ENCODE measurements around the gene LRWD1.
"Not testable (repeated sequence)": the region's sequence is repeated elsewhere in the genome, so short reads cannot be mapped to it uniquely, and the experiment has no call there.

LRWD1 gene

GRCh38 chr7:102498321-102498720, 33.5 kb downstream of the LRWD1 start:
- DNase-seq: not testable (repeated sequence)

DNA sequence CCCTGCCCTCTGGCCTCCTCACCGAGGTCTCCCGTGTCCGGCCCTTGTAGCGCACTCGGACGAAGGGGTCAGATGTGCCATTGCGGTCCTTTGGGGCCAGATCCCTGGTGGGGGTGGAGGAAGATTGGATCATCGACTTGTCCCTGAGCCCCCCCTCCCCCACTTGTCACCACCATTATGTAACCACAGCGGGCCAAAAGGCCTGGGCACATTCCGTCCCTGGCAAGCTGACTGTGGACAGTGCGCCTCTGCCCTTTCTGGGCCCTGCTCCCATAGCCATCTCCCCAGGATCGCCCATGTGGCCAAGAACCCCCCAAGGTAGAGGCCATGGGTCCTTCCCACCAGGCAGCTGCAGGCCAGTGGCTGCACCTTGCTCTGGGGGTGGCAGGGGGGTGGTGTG, 38.4 kb downstream of the LRWD1 start:
- DNase-seq: not testable (repeated sequence)

GRCh38 chr7:102505298-102506185, 40.8 kb downstream of the LRWD1 start:
- not testable (repeated sequence) for DNase-seq

DNA sequence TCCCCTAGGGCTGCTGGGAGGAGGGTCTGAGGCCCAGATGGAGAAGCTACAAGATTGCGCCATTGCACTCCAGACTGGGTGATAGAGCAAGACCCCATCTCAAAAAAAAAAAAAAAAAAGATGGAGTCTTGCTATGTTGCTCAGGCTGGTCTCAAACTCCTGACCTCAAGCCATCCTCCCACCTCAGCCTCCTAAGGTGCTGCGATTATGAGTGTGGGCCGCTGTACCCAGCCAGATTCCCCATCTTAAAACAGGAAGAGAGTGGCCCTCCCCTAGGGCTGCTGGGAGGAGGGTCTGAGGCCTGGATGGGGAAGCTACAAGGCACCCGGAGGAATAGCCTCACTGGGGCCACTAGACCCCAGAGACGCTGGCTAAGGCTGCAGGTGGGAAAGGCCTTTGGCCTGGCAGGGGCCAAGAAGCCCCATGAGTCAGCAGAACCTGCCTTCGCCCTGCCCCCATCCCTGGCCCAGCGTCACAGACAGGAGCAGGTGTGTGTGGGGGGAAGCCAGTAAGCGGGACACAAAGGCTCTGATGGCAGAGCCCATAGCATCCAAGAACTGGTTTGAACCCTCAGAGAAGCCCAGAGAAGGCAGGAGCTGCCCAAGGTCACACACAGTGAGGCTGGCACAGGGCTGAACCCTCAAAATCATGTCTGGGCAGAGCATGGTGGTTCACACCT, 42.8 kb downstream of the LRWD1 start:
- DNase-seq: not testable (repeated sequence)

DNA sequence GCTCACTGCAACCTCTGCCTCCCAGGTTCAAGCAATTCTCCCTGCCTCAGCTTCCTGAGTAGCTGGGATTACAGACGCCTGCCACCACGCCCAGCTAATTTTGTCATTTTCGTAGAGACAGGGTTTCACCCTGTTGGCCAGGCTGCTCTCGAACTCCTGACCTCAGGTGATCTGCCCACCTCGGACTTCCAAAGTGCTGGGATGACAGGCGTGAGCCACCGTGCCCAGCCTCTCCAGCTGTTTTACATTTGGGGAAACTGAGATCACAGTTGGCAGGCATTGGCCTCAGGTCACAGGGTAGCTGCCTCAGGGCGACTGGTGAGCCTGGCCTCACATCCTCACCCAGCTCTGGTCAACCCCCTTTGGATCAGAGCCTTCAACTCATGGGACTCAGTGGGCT, 45.8 kb downstream of the LRWD1 start:
- not testable (repeated sequence) for DNase-seq

GRCh38 chr7:102511860-102512522, 47.2 kb downstream of the LRWD1 start:
- DNase-seq: not testable (repeated sequence)

DNA sequence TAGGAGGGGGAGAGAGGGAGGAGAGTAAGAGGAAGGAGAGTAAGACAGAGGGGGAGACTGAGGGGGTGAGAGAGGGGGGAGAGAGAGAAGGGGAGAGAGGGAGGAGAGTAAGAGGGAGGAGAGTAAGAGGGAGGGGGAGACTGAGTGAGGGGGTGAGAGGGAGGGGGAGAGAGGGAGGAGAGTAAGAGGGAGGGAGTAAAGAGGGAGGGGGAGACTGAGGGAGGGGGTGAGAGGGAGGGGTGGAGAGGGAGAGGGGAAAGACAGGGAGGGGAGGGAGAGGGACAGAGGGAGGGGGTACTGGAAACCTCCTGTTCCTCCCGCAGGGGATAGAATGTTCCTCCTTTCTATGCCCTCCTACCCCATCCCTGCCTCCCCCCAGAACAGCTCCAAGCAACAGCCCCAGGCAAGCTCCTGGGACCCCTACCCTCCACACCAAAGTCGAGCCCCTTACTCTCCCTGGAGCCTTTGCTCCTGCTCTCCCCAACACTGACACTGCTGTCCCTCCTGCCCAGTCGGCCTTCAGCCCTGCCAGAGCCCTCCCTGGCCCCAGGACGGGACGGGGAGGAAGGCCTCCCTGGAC, 47.9 kb downstream of the LRWD1 start:
- DNase-seq: peak; percentile 24

DNA sequence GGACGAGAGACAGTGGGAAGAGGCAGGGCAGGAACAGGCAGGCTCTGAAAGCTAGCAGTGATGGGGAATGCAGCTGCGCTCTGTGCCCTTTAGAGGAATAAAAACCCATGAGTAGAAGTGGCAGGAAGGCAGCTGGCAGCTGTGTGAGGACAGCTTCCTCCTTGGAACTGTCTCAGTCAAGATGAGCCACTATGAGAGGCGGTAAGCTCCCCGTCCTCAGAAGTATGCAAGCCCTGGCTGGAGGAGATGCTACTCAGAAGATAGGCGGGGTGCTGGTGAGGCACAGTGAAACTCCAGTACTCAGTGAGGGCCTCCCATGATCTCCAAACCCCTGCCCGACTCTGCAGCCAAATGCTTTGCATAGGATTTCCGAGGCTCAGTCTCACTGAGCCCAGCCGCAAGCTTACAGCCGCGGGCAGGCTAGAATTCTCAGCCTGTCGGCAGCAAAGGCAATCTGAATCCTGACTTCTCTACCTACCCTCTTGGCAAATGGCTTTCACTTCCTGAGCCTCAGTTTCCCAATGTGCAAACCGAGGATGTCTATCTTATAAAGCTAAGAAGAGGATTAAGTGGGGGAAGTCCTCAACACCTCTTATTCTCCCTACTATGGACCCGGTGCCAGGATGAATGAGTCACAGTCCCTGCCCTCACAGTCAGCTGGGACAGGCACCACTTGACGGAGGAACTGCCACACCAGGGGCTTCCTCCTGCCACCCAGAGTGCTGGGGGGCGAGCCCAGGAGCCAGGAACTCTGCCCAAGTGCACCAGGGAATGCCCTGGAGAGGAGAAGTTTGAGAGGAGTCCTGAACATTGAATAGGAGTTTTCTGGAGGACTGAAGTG, 50.3 kb downstream of the LRWD1 start:
- not testable (repeated sequence) for DNase-seq

- DNase-seq: not testable (repeated sequence)
Measured at GRCh38 chr7:102515889-102516288, 51.1 kb downstream of the LRWD1 start.

DNA sequence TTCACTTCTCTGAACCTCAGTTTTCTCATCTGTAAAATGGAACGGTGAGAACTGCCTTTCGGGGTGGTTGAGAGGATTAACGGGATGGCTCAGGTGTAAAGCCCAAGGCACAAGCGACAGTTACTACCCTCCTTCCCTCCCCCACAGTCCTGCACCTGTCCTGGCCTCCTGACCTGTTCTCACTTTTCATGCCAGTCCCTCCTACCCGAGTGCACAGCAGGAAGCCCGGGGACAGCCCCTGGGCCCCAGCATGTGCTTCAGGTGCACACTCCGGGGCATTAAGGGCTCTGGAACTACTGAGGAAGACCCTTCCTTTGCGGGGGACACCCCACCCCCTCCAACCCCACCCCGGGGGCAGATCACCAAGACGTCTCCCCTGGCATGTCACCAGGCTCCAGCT, 52.2 kb downstream of the LRWD1 start:
- DNase-seq: not testable (repeated sequence)

- DNase-seq: peak; percentile 42
Measured at GRCh38 chr7:102517550-102518147, 52.9 kb downstream of the LRWD1 start, which contains the start of gene RASA4B. RASA4B (minus strand) TSS chr7:102517777; CDS start chr7:102517710, 67 bp downstream.

GRCh38 chr7:102520797-102521196, 56.0 kb downstream of the LRWD1 start:
- DNase-seq: not testable (repeated sequence)
